Activated T-cell treated with anti-CD3 and anti-CD28 coated beads, Interleukin-2, amount 50 U/mL, for 24 hours (primary cell): ENCODE measurements around the gene IL17C.
"Not testable (repeated sequence)": the region's sequence is repeated elsewhere in the genome, so short reads cannot be mapped to it uniquely, and the experiment has no call there.

Experiments used
- DNase-seq: peaks from one replicate; pipeline ENCODE4 v3.0.0-alpha.2; 2020
- H3K27ac Mint-ChIP-seq: 2 replicates; pipeline ENCODE4 v1.8.0; 2020; ENCODE audit warnings: mild to moderate bottlenecking, mixed read lengths
- H3K27me3 Mint-ChIP-seq: 2 replicates; pipeline ENCODE4 v1.8.0; 2020; ENCODE audit warnings: mixed read lengths
- H3K36me3 Mint-ChIP-seq: 2 replicates; pipeline ENCODE4 v1.8.0; 2020; ENCODE audit warnings: low read depth, mixed read lengths
- H3K4me1 Mint-ChIP-seq: 2 replicates; pipeline ENCODE4 v1.8.0; 2020; ENCODE audit warnings: low read depth, mixed read lengths
- H3K4me3 Mint-ChIP-seq: 2 replicates; pipeline ENCODE4 v1.8.0; 2020; ENCODE audit warnings: mild to moderate bottlenecking, moderate library complexity, mixed read lengths
- H3K9me3 Mint-ChIP-seq: 2 replicates; pipeline ENCODE4 v1.8.0; 2020; ENCODE audit warnings: mixed read lengths

The IL17C gene

DNA sequence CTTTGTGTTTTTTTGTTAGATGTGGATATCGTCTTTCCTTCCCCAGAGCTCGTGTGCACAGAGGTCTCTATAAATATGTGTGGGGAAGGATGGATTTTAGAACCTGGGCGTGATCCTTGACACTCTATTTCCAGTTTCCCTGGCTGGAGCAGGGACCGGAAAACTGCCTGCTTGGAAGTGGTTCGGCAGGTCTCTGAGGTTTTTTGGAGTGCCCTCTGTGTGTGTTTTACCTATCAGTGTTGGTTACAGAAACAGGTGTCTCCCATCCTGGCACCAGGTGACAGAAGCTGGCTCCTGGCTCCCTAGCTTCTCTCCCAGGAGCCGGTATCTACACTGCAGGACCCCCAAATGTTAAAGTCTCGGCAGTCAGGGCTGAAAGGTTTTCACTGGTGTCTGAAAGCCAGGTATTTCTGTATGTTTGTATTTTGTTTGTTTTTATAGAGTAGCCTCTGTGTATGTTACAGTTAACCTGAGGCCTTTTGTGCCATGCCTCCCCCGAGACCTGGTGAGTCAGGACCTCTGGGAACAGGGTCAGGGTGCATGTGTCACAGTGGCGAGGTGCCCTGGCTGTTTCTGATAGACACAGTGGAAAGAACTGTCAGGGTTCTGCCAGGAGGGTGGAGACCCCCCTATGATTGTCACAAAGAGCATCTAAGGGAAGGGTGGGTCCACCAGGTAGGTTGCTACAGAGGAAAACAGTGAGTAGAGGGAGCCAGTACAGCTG is 36.9 kb upstream of the IL17C start:
- H3K27me3 Mint-ChIP-seq = no peaks in the 10 kb centered on the region
- peak overlapping the region; percentile 5 for H3K27ac Mint-ChIP-seq

DNA sequence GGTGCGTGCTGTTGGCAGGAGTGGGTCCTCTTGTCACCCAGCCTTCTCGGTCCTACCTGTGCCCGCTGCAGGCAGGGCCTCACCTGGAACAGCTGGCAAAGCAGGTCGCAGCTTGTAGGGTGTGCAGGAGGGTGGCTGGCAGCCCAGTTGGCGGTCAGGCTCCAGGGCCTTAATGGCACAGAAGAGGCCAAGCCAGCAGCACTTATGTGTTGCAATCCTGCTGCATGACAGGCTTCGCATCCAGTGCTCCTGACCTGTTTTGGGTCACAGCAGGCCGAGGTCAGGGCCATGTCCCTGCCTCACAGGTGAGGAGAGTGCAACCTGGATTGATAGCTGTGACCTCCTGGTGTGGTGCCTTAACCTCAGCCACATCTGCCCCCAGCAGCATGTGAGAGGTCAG is 36.3 kb upstream of the IL17C start:
- peaks cover 86% of the 10 kb centered on the region for H3K36me3 Mint-ChIP-seq
- no peak overlapping the region for H3K4me3 Mint-ChIP-seq
- no peaks in the 10 kb centered on the region for H3K27me3 Mint-ChIP-seq
- no peak for DNase-seq
- H3K4me1 Mint-ChIP-seq = peaks cover 3% of the 10 kb centered on the region
- H3K9me3 Mint-ChIP-seq = no peaks in the 10 kb centered on the region
- H3K27ac Mint-ChIP-seq = no peak overlapping the region

More for the DNA sequence above, 36.9 kb upstream of the IL17C start:
- DNase-seq = no peak
- H3K9me3 Mint-ChIP-seq = no peaks in the 10 kb centered on the region
- H3K4me1 Mint-ChIP-seq = peaks cover 5% of the 10 kb centered on the region
- H3K36me3 Mint-ChIP-seq = peaks cover 85% of the 10 kb centered on the region
- no peak overlapping the region for H3K4me3 Mint-ChIP-seq

DNA sequence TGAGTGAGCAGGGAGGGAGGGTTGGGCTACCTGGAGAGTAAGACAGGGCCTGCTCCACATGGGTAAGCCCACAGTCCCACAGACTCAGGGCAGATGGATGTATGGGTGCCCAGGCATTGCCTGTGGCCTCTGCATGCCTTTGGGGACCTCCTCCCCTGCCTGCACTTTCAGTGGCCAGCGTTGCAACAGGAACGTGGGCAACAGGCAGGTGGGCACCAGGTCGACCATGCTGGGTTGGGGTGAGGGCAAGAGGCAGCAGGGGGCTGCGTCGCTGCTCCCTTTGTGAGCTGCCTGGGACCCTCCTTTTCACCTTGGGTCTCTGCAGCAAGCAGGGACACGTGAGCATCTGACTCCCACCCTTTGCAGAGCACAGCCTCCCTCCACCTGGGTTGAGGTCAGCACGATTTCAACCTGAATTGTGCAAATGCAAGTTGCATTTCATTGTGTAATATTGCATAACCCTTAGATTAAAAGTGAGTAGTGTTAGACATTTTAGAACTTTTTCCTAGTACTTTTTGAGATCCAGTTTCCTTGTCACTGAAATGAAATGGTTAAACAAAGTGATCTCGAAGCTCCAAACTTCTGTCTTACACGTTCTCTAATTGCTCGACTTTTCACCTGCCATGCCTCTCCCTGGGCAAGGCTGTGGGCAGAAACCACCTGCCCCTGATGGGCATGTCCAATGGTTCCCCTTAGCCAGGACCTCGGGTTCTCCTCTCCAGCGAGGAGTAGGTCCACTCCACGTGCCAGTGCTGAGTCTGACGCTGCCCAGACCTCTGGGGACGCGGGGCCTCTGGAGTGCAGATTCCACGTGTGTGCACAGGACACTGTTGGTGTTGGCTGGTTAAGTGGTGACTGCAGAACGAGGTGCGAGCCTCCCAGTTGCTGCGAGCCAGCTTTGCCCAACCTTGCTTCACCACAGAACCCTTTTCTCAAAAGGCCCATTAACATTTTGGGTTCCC is 32.9 kb upstream of the IL17C start:
- Mint-ChIP-seq H3K4me3 (no peak overlapping the region), H3K9me3 (no peaks in the 10 kb centered on the region), H3K36me3 (peaks cover 87% of the 10 kb centered on the region), H3K27me3 (no peaks in the 10 kb centered on the region), H3K27ac (no peak overlapping the region), H3K4me1 (no peaks in the 10 kb centered on the region)
- DNase-seq = no peak

DNA sequence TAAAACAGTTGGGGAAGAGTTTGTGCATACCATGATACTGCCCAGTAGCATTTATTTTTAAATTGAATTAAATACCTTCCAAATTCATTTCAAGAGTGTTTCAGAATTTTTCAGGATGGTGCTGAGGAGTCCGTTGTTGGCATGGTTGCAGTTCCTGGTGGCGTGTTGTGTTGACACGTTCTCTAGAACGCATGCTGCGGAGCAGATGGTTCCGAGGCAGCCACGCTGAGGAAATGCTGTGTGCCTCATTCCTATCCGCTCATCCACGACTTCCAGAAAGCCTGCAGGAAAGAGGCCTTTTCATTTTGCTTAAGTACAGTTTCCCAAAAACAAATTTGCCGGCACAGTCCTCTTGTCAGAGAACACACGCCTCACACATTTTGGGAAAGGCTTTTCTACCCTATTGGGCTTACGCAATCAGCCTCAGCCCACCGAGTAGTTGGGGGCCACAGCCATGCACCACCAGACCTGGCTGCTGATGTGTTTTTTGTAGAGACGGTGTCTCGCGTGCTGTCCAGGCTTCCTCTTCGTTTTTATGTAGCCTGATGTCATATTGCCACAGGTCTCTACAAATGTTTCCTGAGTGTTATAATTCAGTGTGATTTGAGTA is 32.1 kb upstream of the IL17C start:
- Mint-ChIP-seq H3K4me1 (no peaks in the 10 kb centered on the region), H3K9me3 (no peaks in the 10 kb centered on the region), H3K27me3 (no peaks in the 10 kb centered on the region), H3K4me3 (no peak overlapping the region), H3K36me3 (peaks cover 87% of the 10 kb centered on the region), H3K27ac (no peak overlapping the region)
- no peak for DNase-seq

DNA sequence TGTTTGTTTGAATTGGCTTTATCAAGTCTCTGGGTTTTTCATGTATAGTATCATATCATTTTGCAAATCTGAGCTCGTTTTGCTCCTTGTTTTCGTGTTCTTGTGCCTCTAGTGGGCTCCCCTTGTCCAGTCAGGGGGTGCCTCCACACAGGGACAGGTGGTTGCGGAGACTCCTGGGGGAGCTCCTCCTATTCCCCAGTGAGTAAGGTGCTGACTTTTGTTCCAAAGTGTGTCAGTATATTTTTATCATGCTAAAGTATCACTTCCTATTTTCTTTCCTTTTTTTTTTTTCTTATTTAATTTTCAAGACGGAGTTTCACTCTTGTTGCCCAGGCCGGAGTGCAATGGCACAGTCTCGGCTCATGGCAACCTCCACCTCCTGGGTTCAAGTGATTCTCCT is 30.3 kb upstream of the IL17C start:
- Mint-ChIP-seq H3K27me3 (no peaks in the 10 kb centered on the region), H3K36me3 (peaks cover 84% of the 10 kb centered on the region), H3K27ac (no peak overlapping the region), H3K4me3 (no peak overlapping the region), H3K4me1 (peaks cover 1% of the 10 kb centered on the region), H3K9me3 (no peaks in the 10 kb centered on the region)
- DNase-seq = no peak

DNA sequence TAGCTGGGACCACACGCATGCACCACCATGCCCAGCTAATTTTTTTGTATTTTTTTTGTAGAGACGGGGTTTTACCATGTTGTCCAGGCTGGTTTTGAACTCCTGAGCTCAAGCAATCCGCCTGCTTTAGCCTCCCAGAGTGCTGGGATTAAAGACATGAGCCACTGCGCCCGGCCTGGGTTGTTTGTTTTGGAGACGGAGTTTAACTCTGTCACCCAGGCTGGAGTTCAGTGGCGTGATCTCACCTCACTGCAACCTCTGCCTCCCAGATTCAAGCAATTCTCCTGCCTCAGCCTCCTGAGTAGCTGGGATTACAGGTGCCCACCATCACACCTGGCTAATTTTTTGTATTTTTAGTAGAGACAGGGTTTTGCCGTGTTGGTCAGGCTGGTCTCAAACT is 28.9 kb upstream of the IL17C start:
- H3K36me3 Mint-ChIP-seq = peaks cover 90% of the 10 kb centered on the region
- H3K27ac Mint-ChIP-seq = not testable (repeated sequence)

DNA sequence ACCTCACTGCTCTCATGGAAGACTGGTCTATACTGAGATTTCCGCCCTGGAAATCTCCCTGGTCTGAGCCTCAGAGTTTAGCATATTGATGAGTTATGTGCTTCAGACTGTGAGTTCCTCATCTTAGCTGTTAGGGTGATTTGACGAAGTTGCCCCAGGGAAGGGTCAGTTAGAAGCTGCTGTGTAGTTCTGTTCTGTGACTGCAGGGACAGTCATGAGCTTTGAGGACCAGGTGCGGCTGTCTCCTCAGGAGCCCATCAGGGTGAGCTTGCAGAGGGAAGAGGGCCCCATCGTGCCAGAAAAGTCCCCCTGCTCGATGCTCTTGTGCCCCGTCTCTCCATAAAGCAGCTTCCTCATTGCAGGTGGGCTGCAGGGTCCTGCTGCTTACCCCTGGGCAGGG is 28.3 kb upstream of the IL17C start:
- no peak overlapping the region for H3K27ac Mint-ChIP-seq

More for the DNA sequence above, 28.9 kb upstream of the IL17C start:
- not testable (repeated sequence) for H3K9me3 Mint-ChIP-seq, H3K27me3 Mint-ChIP-seq, H3K4me3 Mint-ChIP-seq, DNase-seq, H3K4me1 Mint-ChIP-seq

DNA sequence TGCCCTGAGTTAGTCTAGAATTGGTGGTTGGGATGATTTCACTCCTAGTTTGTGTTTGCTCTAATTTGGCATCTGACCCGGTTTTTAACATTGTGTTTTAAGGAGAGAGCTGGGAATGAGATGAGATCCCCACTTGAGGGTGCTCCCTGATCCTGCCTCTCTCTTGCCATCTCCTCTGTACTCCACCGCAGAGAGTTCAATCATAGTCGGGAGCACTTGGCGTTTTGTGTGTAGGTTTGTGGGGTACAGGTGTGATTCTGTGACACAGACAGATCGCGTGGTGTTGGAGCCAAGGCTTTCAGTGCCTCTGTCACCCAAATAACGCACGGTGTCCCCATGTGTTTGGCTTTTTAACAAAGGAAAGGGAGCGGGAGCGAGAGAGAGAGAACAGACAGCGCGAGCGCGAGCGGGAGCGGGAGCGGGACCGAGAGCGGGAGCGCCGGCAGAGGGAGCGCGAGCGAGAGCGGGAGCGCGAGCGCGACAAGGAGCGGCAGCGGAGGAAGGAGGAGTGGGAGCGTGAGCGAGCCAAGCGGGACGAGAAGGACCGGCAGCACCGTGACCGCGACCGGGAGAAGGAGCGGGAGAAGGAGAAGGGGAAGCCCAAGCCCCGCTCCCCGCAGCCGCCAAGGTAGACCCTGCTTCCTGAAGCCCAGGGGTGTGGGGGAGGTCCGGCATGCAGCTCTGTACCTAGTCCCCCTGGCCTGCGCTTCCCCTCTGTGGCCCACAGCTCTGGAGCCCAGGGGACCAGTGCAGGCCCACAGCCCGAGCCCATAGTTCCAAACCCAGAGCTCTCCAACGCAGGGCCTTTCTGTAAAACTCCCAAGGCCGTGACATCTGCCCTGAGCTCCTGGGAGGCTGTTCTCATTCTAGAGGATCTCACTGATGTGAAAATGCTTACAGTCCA is 27.2 kb upstream of the IL17C start:
- Mint-ChIP-seq H3K36me3 (peaks cover 90% of the 10 kb centered on the region), H3K27me3 (no peaks in the 10 kb centered on the region), H3K4me3 (no peak overlapping the region), H3K9me3 (no peaks in the 10 kb centered on the region), H3K4me1 (peaks cover 8% of the 10 kb centered on the region), H3K27ac (no peak overlapping the region)
- no peak for DNase-seq

More for the DNA sequence above, 28.3 kb upstream of the IL17C start:
- peaks cover 5% of the 10 kb centered on the region for H3K4me1 Mint-ChIP-seq
- no peaks in the 10 kb centered on the region for H3K27me3 Mint-ChIP-seq
- no peaks in the 10 kb centered on the region for H3K9me3 Mint-ChIP-seq
- H3K36me3 Mint-ChIP-seq = peaks cover 89% of the 10 kb centered on the region
- no peak for DNase-seq
- H3K4me3 Mint-ChIP-seq = no peak overlapping the region

DNA sequence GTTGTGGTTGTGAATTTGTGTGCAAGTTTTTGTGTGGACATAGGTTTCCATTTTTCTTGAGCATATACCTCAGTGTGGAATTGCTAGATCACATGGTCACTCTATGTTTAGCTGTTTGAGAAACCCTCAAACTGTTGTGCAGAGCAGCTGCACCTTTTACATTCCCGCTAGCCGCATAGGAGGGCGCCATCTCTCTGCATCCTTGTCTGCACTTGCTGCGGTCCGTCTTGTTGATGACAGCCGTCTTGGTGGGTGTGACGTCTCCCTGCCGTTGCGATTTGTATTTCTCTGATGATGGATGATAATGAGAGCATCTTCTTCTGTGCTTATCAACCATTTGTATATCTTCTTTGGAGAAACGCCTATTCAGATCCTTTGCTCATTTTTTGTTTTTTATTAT is 25.1 kb upstream of the IL17C start:
- Mint-ChIP-seq H3K4me3 (no peak overlapping the region), H3K36me3 (peaks cover 91% of the 10 kb centered on the region), H3K27ac (peak overlapping the region; percentile 2)

DNA sequence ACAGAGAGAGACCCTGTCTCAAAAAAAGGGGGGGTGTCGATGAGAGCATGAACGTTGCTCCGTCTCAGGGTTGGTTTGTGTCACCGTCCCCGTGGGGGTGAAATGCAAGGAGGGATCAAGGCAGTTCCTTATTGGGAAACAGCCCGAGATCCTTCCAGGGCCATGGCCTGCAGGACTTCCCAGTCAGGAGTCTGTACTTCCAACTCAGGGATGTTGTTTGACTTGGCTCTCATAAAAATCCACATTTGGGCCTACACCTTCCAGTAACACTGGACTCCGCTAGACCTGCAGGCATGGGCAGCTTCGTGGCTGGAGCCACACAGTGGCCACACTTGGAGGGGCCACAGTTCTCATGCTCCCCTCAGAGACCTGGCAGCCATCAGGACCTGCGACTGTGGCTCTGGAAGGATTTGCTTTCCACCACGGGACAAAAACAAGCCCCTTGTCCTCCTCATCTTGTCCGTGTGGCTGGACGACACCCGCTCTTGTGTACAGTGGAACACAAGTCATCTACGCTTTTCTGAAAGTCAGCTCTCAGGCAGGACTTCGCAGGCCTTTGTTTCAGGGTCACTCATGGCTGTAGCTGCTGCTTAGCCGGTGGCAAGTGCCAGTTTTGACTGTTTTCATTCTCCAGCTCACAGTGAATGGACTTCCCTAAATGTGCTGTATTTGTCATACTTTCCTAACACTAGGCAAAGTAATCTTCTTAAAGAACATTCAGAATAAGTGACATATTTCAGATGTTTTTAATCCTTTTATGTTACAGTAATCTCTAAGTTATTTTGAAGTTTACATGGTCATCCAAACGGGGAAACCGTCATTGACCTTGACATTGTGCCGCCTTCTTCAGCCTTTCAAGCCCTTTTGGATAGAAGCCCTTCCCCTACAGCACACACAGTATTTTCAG is 24.2 kb upstream of the IL17C start:
- peaks cover 24% of the 10 kb centered on the region for H3K4me1 Mint-ChIP-seq
- no peak for DNase-seq
- H3K27me3 Mint-ChIP-seq = no peaks in the 10 kb centered on the region
- H3K4me3 Mint-ChIP-seq = no peak overlapping the region
- H3K9me3 Mint-ChIP-seq = no peaks in the 10 kb centered on the region
- H3K27ac Mint-ChIP-seq = peak overlapping the region; percentile 17
- peaks cover 92% of the 10 kb centered on the region for H3K36me3 Mint-ChIP-seq

More for the DNA sequence above, 25.1 kb upstream of the IL17C start:
- Mint-ChIP-seq H3K4me1 (peaks cover 15% of the 10 kb centered on the region), H3K9me3 (no peaks in the 10 kb centered on the region), H3K27me3 (no peaks in the 10 kb centered on the region)
- no peak for DNase-seq

DNA sequence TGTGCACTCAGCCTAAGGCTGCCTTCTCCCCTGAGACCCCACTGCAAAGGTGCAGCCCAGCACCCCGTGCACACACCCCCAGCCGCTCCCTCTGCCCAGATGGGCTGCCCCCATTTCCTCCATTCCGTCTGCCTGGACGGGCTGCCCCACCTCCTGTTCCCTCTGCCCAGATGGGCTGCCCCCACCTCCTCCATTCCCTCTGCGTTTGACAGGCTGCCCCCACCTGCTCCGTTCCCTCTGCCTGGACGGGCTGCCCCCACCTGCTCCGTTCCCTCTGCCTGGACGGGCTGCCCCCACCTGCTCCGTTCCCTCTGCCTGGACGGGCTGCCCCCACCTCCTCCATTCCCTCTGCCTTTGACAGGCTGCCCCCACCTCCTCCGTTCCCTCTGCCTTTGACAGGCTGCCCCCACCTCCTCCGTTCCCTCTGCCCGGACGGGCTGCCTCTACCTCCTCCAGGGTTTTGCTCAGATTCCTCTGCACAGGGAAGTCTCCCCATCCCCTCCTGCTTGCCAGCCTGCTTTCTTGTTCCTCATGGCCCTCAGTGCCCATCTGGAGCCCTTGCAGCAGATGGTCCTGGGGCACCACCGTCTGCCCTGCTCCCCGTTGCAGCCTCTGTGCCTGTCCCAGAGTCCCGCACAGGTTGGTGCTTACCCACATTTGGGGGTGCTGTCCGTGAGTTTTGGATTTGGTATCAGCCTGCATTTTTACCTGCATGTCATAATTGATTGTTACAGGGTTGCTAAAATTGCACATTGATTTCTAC is 23.4 kb upstream of the IL17C start:
- Mint-ChIP-seq H3K4me3 (no peak overlapping the region), H3K36me3 (peaks cover 91% of the 10 kb centered on the region), H3K4me1 (peaks cover 32% of the 10 kb centered on the region), H3K27me3 (no peaks in the 10 kb centered on the region), H3K9me3 (no peaks in the 10 kb centered on the region), H3K27ac (peak overlapping the region; percentile 67)
- DNase-seq = no peak

DNA sequence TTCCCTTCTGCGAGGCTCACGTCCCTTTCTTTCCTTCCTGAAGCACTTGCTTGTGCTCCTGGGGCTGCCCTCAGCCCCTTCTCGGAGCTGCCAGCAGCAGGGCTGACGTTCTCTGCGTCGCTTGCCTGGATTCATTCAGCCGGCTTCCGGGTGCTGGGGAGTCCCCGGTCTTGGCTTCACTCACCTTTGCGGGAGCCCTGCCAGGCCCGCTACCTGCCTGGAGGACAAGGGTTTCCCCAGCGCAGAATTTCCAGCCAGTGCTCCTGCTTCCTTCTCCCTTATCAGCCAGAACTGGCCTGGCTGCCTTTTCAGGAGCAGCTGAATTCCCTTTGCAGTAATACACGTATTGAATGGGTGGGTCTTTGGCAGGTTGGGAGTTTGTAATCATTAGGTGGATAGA is 22.1 kb upstream of the IL17C start:
- H3K27me3 Mint-ChIP-seq = no peaks in the 10 kb centered on the region
- peaks cover 41% of the 10 kb centered on the region for H3K4me1 Mint-ChIP-seq
- H3K9me3 Mint-ChIP-seq = no peaks in the 10 kb centered on the region
- peaks cover 88% of the 10 kb centered on the region for H3K36me3 Mint-ChIP-seq
- DNase-seq = no peak
- H3K4me3 Mint-ChIP-seq = no peak overlapping the region
- peak overlapping the region; percentile 36 for H3K27ac Mint-ChIP-seq

DNA sequence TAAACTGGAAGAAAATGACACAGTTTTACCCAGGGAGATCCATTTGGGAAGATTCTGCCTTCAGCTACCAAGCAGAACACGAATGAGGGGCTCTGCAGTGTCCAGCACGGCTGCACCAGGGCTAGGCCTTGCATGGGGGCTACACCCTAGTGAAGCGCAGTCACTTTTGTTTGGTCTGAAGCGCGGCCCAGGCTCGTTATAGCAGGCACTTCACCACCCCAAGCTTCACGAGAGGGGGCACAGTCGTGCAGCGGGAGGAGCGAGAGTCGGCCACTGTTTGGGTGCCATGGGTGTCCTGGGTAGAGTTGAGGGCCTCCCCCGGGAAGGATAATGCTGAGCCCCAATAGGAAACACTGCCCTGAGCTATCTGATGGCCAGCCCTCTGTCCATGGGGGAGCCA is 21.6 kb upstream of the IL17C start:
- peak overlapping the region; percentile 36 for H3K27ac Mint-ChIP-seq
- peaks cover 41% of the 10 kb centered on the region for H3K4me1 Mint-ChIP-seq
- no peak overlapping the region for H3K4me3 Mint-ChIP-seq
- peaks cover 88% of the 10 kb centered on the region for H3K36me3 Mint-ChIP-seq
- no peaks in the 10 kb centered on the region for H3K9me3 Mint-ChIP-seq
- no peak for DNase-seq
- no peaks in the 10 kb centered on the region for H3K27me3 Mint-ChIP-seq
